ENCODE measurements around the gene EXOSC5.
"Not testable (repeated sequence)": the region's sequence is repeated elsewhere in the genome, so short reads cannot be mapped to it uniquely, and the experiment has no call there.

The EXOSC5 gene

GRCh38 chr19:41403181-41403970 is 6.2 kb upstream of the EXOSC5 start:
- no peak for DNase-seq

- DNase-seq, result no peak
These were observed 4.9 kb upstream of the EXOSC5 start for GRCh38 chr19:41402010-41402409.

GRCh38 chr19:41401483-41401882 is 4.3 kb upstream of the EXOSC5 start:
- DNase-seq, result no peak

GRCh38 chr19:41399525-41399924 is 2.4 kb upstream of the EXOSC5 start:
- no peak for DNase-seq

- no peak for DNase-seq
These were observed 1.9 kb upstream of the EXOSC5 start for GRCh38 chr19:41399091-41399490.

GRCh38 chr19:41398598-41398997 is 1.4 kb upstream of the EXOSC5 start:
- DNase-seq, result no peak

GRCh38 chr19:41398050-41398418 is 875 bp upstream of the EXOSC5 start:
- DNase-seq, result no peak

- no peak for DNase-seq
These were observed 1.8 kb downstream of the EXOSC5 start for GRCh38 chr19:41395355-41395754.

- DNase-seq, result no peak
These were observed 4.4 kb downstream of the EXOSC5 start for GRCh38 chr19:41392775-41393174.

- DNase-seq, result no peak
These were observed 5.5 kb downstream of the EXOSC5 start for GRCh38 chr19:41391618-41392017.

- DNase-seq, result no peak
These were observed 10.7 kb downstream of the EXOSC5 start for GRCh38 chr19:41386442-41386841.

- DNase-seq, result no peak
These were observed 12.8 kb downstream of the EXOSC5 start for GRCh38 chr19:41384351-41384750.

- not testable (repeated sequence) for DNase-seq
These were observed 15.6 kb downstream of the EXOSC5 start for GRCh38 chr19:41381536-41381935.

- no peak for DNase-seq
These were observed 19.0 kb downstream of the EXOSC5 start for GRCh38 chr19:41377977-41378709.

GRCh38 chr19:41376998-41377365 is 20.2 kb downstream of the EXOSC5 start:
- DNase-seq, result no peak

GRCh38 chr19:41376241-41376997 is 20.7 kb downstream of the EXOSC5 start, which contains the start of gene TMEM91:
TSS of gene TMEM91 (plus strand) at chr19:41376533. CDS start at chr19:41378310, 1,777 bp downstream.
- peak; percentile 20 for DNase-seq

- peak; percentile 94 for DNase-seq
These were observed 23.2 kb downstream of the EXOSC5 start for GRCh38 chr19:41373993-41374392.

- no peak for DNase-seq
These were observed 24.7 kb downstream of the EXOSC5 start for GRCh38 chr19:41372501-41372900.

- DNase-seq, result no peak
These were observed 25.6 kb downstream of the EXOSC5 start for GRCh38 chr19:41371541-41371940.

GRCh38 chr19:41371119-41371518 is 26.0 kb downstream of the EXOSC5 start:
- DNase-seq, result not testable (repeated sequence)

GRCh38 chr19:41369769-41370168 is 27.4 kb downstream of the EXOSC5 start:
- DNase-seq, result no peak

GRCh38 chr19:41367848-41368301 is 29.3 kb downstream of the EXOSC5 start:
- DNase-seq, result no peak

GRCh38 chr19:41366089-41366488 is 31.1 kb downstream of the EXOSC5 start:
- DNase-seq, result no peak

Measured in NCI-H1105 (cell line).